A549 treated with Mapracorat at 1 μM for 4 hours (cell line): Measurements from ENCODE around the gene PSMC6. TPM values are rescaled to one million over a fixed set of nuclear protein-coding genes. Genes with fewer than 3 reads are reported as not detected.

Experiments
- total RNA-seq: library from RNA; stranded (reverse); fragments of 200-300 nt; extraction: Qiagen RNA extraction; gene quantifications from 5 replicates; pipeline ENCODE4 v1.2.3, GENCODE V29; 2022

Gene PSMC6
- total RNA-seq, result 76.2 to 102 TPM (median 81.9 TPM) in 5 replicates

GRCh38 chr14:52706724-52707706 is at the start of gene PSMC6:
TSS of gene PSMC6 (plus strand) at chr14:52707200. CDS start at chr14:52707220, 20 bp downstream.

GRCh38 chr14:52695481-52696091 is 11.4 kb upstream of the PSMC6 start, which contains the start of gene ERO1A:
TSS of gene ERO1A (minus strand) at chr14:52695558. CDS start at chr14:52695481, 77 bp downstream.

GRCh38 chr14:52729925-52730708 is 23.1 kb downstream of the PSMC6 start, which contains the start of gene STYX:
TSS of gene STYX (plus strand) at chr14:52730166. CDS start at chr14:52730475, 309 bp downstream.

Other genes with a start within 250 kb of the PSMC6 start
- 0.75 to 1.4 TPM (median 1.1 TPM) in 5 replicates for gene TXNDC16, start 154.7 kb upstream of the PSMC6 start, total RNA-seq
- gene GPR137C, start 154.4 kb upstream of the PSMC6 start, total RNA-seq, result 0.06 to 0.19 TPM (median 0.17 TPM) in 5 replicates
- 45.3 to 59.5 TPM (median 53.8 TPM) in 5 replicates for gene ERO1A, start 11.6 kb upstream of the PSMC6 start, total RNA-seq
- gene STYX, start 23.0 kb downstream of the PSMC6 start, total RNA-seq, result 5.1 to 6.2 TPM (median 5.5 TPM) in 5 replicates
- 43.3 to 51.5 TPM (median 46.5 TPM) in 5 replicates for gene GNPNAT1, start 84.4 kb downstream of the PSMC6 start, total RNA-seq
- gene FERMT2, start 243.8 kb downstream of the PSMC6 start, total RNA-seq, result 36.3 to 47.6 TPM (median 43.0 TPM) in 5 replicates